Tibial artery (tissue), 4 donors: Measurements from ENCODE around the gene ATP6V0E1.

Experiments used
- DNase-seq, 2 donors: peaks; one replicate each; pipeline ENCODE4 v3.0.0-alpha.2; 2019
- H3K27ac ChIP-seq, 2 donors: fragments of 200-600 bp; sonication (generic) in 1 of 2; 1 replicate in 1 of 2; 2 replicates in 1 of 2; pipeline ENCODE4 v1.5.1; 2018 to 2019; ENCODE audit warnings: mild to moderate bottlenecking in 1 of 2
- H3K27me3 ChIP-seq, 2 donors: fragments of 200-600 bp; sonication (generic) in 1 of 2; one replicate each; pipeline versions ENCODE4 v1.5.1 to v1.6.0; 2016 to 2019
- H3K36me3 ChIP-seq, 3 donors: fragments of 200-600 bp; sonication (generic) in 2 of 3; one replicate each; pipeline ENCODE4 v1.5.1; 2016 to 2019; ENCODE audit warnings: mild to moderate bottlenecking in 2 of 3
- H3K4me1 ChIP-seq, 4 donors: fragments of 200-600 bp; sonication (generic) in 2 of 4; 1 replicate in 3 of 4; 2 replicates in 1 of 4; pipeline ENCODE4 v1.5.1; 2016 to 2019
- H3K4me3 ChIP-seq, 2 donors: fragments of 200-600 bp; sonication (generic) in 1 of 2; 1 replicate in 1 of 2; 2 replicates in 1 of 2; pipeline ENCODE4 v1.5.1; 2018 to 2019; ENCODE audit warnings: mild to moderate bottlenecking in 2 of 2
- H3K9me3 ChIP-seq, 3 donors: fragments of 200-600 bp; sonication (generic) in 1 of 3; one replicate each; pipeline ENCODE4 v1.5.1; 2016 to 2019
- CTCF ChIP-seq, 2 experiments: fragments of 200-600 bp in 1 of 2; fragments of 450-650 bp in 1 of 2; IDR thresholded peaks; one replicate each; pipeline ENCODE4 v1.5.1; 2017 to 2019; ENCODE audit warnings: antibody characterized with exemption in 2 of 2, mild to moderate bottlenecking in 1 of 2, moderate library complexity in 1 of 2
- intact Hi-C: fragments of 100-400 bp; cut with DNase I; formaldehyde crosslinking; loops from one replicate; pipeline ENCODE4 v1.15.0; 2023; ENCODE audit warnings: low total_unique reads

Gene ATP6V0E1

GRCh38 chr5:172990776-172991175 lies 7.2 kb downstream of the ATP6V0E1 start:
- H3K4me3 ChIP-seq = no peak overlapping the region
- TF ChIP-seq CTCF (IDR thresholded peaks at IDR 0.05) = no peak

GRCh38 chr5:172994405-172994804 lies 10.8 kb downstream of the ATP6V0E1 start:
- TF ChIP-seq CTCF (IDR thresholded peaks at IDR 0.05) = no peak

More at GRCh38 chr5:172990776-172991175, 7.2 kb downstream of the ATP6V0E1 start:
- no peaks in the 10 kb centered on the region for H3K9me3 ChIP-seq
- no peak overlapping the region for H3K27ac ChIP-seq
- H3K27me3 ChIP-seq = no peaks in the 10 kb centered on the region
- no peak for DNase-seq
- H3K36me3 ChIP-seq = peaks cover 22 to 48% (median 45%) of the 10 kb centered on the region in 3 donors
- intact Hi-C loops = no loop called here
- peaks cover 0 to 34% (median 17%) of the 10 kb centered on the region in 4 donors for H3K4me1 ChIP-seq

GRCh38 chr5:172999372-172999973 lies 15.9 kb downstream of the ATP6V0E1 start:
- Histone ChIP-seq H3K9me3 (no peaks in the 10 kb centered on the region), H3K27me3 (no peaks in the 10 kb centered on the region), H3K4me1 (peaks cover 0 to 46% (median 19%) of the 10 kb centered on the region in 4 donors), H3K4me3 (no peak overlapping the region), H3K36me3 (peaks cover 18 to 40% (median 34%) of the 10 kb centered on the region in 3 donors), H3K27ac (peak overlapping the region; percentile 4 to 14)
- no peak for TF ChIP-seq CTCF (IDR thresholded peaks at IDR 0.05)
- intact Hi-C loops = no loop called here
- no peak for DNase-seq

More at GRCh38 chr5:172994405-172994804, 10.8 kb downstream of the ATP6V0E1 start:
- peaks cover 0 to 20% (median 9%) of the 10 kb centered on the region in 4 donors for H3K4me1 ChIP-seq
- peaks cover 18 to 53% (median 50%) of the 10 kb centered on the region in 3 donors for H3K36me3 ChIP-seq
- no peak overlapping the region for H3K4me3 ChIP-seq
- intact Hi-C loops = no loop called here
- no peak overlapping the region for H3K27ac ChIP-seq
- no peak for DNase-seq
- no peaks in the 10 kb centered on the region for H3K9me3 ChIP-seq
- no peaks in the 10 kb centered on the region for H3K27me3 ChIP-seq

GRCh38 chr5:172999974-173000373 lies 16.4 kb downstream of the ATP6V0E1 start:
- intact Hi-C loops = no loop called here
- no peak for DNase-seq
- H3K4me1 ChIP-seq = peaks cover 0 to 51% (median 21%) of the 10 kb centered on the region in 4 donors
- no peaks in the 10 kb centered on the region for H3K27me3 ChIP-seq
- H3K36me3 ChIP-seq = peaks cover 16 to 37% (median 29%) of the 10 kb centered on the region in 3 donors
- no peak overlapping the region for H3K4me3 ChIP-seq
- no peak for TF ChIP-seq CTCF (IDR thresholded peaks at IDR 0.05)
- H3K27ac ChIP-seq = peak overlapping the region in 1 of 2 donors; percentile 4
- no peaks in the 10 kb centered on the region for H3K9me3 ChIP-seq

- Histone ChIP-seq H3K27ac (no peak overlapping the region), H3K9me3 (no peaks in the 10 kb centered on the region), H3K27me3 (no peaks in the 10 kb centered on the region), H3K4me3 (no peak overlapping the region), H3K36me3 (peaks cover 2 to 23% (median 15%) of the 10 kb centered on the region in 3 donors), H3K4me1 (peaks cover 0 to 59% (median 21%) of the 10 kb centered on the region in 4 donors)
- intact Hi-C loops = no loop called here
- TF ChIP-seq CTCF (IDR thresholded peaks at IDR 0.05) = no peak
- no peak for DNase-seq
Measured at GRCh38 chr5:173001229-173001841, 17.8 kb downstream of the ATP6V0E1 start.
